HG03097 (cell line): ENCODE measurements around the gene NDST1.

ENCODE experiments used
- ATAC-seq: cut with Tn5 transposase; IDR thresholded peaks from one replicate; pipeline ENCODE4 v1.9.1; 2021; ENCODE audit not compliant: unreplicated experiment, low FRiP score

NDST1 gene

GRCh38 chr5:150600616-150601490 is 92.9 kb downstream of the NDST1 start:
- ATAC-seq = no peak

GRCh38 chr5:150601491-150602345 is 93.8 kb downstream of the NDST1 start:
- no peak for ATAC-seq

- ATAC-seq = no peak
These were observed 95.1 kb downstream of the NDST1 start for GRCh38 chr5:150603052-150603451.

DNA sequence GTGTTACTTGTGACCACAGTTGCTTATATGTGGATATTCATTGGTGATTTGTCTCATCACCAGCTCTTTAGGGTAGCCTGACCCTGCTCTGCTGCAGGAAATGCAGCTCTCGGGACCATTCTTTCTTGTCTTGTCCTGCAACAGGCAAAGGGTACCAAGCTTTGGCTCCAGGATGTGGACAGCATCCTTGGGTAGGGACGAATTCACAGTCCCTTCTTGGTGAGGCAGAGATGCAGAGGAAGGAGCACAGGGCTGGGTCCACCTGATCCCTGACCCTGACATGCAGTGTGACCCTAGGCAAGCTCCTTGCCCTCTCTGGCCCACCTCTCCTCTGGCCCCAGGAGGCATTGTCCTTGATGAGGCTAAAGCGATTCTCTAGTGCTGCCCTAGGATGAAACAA is 95.6 kb downstream of the NDST1 start:
- no peak for ATAC-seq

DNA sequence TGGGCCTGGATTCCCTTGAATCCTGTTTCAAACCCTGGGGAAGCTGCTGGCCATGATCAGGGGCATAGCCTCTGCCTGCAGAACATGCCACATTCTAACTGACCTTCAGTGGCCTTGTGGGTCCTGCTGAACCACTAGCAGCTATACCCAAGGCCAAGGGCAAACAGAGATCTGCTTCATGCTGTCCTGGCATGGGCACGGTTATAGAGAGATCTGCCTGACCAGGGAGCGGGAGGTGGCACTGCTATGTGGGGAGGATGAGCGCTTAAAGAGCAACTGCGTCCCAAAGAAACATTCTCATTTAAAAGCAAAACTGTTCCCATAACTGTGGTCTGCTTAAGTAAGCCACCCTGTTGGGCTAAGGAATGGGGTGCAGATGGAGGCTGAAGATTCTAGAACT is 96.1 kb downstream of the NDST1 start:
- no peak for ATAC-seq

DNA sequence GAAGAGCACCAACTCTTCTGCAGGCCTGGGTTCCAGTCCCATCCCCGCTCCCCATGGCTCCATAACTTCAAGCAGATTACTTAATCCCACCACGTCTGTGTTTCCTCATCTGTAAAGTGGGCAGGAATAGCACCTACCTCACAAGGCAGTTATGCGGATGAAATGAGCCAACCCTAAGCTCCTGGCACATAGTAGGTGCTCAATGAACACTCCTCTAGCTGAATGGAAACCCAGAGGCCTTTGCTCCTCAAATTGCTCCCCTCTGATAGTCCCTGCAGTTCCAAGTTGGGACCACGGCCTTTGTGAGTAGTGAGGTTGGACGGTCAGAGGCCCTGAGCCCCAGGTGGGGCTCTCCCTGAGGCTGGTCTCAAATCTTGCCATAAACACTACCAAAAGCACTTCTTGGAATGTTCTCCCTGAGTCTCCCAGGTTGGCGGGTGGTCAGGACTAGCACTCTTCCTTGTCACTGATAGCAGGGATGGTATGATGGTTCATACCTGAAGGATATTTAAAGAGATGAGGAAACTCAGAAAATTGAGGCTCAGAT is 97.0 kb downstream of the NDST1 start:
- ATAC-seq = no peak

GRCh38 chr5:150605546-150605945 is 97.6 kb downstream of the NDST1 start:
- ATAC-seq = no peak

DNA sequence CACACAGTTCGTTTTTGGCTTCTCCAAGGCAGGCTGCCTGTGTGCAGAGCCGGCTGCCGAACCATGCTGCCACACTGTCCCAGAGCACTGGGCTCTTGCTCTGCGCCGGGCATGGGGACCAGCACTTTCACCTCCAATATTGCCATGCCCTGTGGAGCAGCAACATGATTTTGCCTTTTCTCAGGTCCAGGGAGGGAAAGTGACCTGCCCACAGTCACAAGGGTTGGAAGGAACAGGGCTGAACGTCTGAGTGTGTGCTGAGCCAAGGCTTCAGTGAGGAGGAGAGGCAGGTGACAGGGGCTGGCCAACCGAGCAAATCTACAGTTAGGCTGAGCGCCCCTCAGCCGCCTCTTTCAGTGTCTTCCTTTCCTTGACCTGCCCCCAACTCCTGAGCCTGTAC is 98.5 kb downstream of the NDST1 start:
- no peak for ATAC-seq

GRCh38 chr5:150607105-150607504 is 99.2 kb downstream of the NDST1 start:
- no peak for ATAC-seq
